ENCODE results near the gene METTL13. TPM values are rescaled to one million over a fixed set of nuclear protein-coding genes. Genes with fewer than 3 reads are reported as not detected.

Gene METTL13
- total RNA-seq, 2 donors from 2014 or later, result 19.9 to 42.7 TPM

DNA sequence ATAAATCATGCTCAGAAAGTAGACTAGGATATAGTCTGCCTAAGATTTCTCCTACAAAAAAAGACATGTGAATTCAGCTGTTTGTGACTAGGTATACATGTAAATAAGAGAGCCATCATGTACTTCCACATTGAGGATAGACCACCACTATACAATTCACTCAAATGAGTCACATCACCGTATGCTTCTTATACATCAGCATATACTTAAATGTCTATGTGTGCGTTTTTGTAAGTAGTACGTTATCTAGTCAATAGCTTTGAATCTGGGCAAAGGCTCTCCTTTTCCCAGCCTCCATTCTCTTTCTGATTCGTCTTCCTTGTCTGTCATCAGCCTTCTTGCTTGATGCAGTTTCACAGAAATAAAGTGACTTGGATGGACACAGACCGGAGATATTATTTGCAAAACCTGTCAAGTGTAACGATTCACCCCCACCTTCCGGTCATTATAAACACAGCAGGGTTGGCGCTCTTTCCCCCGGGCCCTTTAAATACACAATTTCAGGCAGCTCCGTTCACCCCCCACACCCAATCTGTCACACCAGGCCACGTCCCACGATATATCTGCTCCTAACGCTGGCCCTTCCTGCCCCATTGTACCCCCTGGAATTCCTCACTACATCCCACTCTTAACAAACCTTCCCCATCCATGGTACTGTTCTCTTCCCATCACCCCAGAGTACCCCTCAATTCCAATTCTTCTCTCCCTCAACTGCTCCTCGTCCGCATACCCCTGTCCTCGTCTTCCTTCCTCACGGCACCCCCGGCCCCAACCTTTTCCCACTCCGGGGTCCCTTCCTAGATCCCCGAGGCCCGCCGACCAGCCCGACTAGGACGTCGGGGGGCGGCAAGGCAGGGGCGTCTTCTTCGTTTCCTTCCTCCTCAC, 40.2 kb upstream of the METTL13 start:
- Histone ChIP-seq H3K36me3 (no peaks in the 10 kb centered on the region), H3K27ac (peak overlapping the region; percentile 97), H3K9me3 (no peaks in the 10 kb centered on the region), H3K4me1 (peaks cover 10% of the 10 kb centered on the region), H3K9ac (ENCODE audit: low read depth in 2 of 2, low read length in 2 of 2) (peak overlapping the region; percentile 94 to 95), H3K27me3 (no peaks in the 10 kb centered on the region), H3K4me3 (peak overlapping the region; percentile 85)
- no peak for TF ChIP-seq CTCF (IDR thresholded peaks at IDR 0.05)
- intact Hi-C loops (cut with DNase I), result loop anchor here (5.0 kb wide), 1 partner anchor 41 kb away; the partner anchor contains the start of gene METTL13
- peak; percentile 57 for DNase-seq

GRCh38 chr1:171741872-171742576, 39.4 kb upstream of the METTL13 start, which contains the start of gene VAMP4:
Gene VAMP4 (minus strand): TSS chr1:171742065. CDS start chr1:171738414, 3,651 bp downstream.
- no peak for TF ChIP-seq CTCF (IDR thresholded peaks at IDR 0.05)

GRCh38 chr1:171742577-171742922, 38.9 kb upstream of the METTL13 start:
- peak overlapping the region; percentile 94 to 95 for H3K9ac ChIP-seq (ENCODE audit: low read depth in 2 of 2, low read length in 2 of 2)
- DNase-seq, result peak; percentile 71
- H3K27me3 ChIP-seq, result no peaks in the 10 kb centered on the region
- H3K9me3 ChIP-seq, result no peaks in the 10 kb centered on the region
- H3K4me3 ChIP-seq, result peak overlapping the region; percentile 85
- H3K36me3 ChIP-seq, result no peaks in the 10 kb centered on the region
- H3K27ac ChIP-seq, result peak overlapping the region; percentile 97
- no peak for TF ChIP-seq CTCF (IDR thresholded peaks at IDR 0.05)
- intact Hi-C loops (cut with DNase I), result loop anchor here (5.0 kb wide), 1 partner anchor 40 kb away; the partner anchor contains the start of gene METTL13
- peaks cover 10% of the 10 kb centered on the region for H3K4me1 ChIP-seq

More at GRCh38 chr1:171741872-171742576, 39.4 kb upstream of the METTL13 start, which contains the start of gene VAMP4:
- Histone ChIP-seq H3K4me1 (peaks cover 10% of the 10 kb centered on the region), H3K36me3 (no peaks in the 10 kb centered on the region), H3K27ac (peak within 1 kb of the TSS; percentile 97), H3K9me3 (no peaks in the 10 kb centered on the region), H3K27me3 (no peaks in the 10 kb centered on the region), H3K4me3 (peak within 1 kb of the TSS; percentile 85), H3K9ac (ENCODE audit: low read depth in 2 of 2, low read length in 2 of 2) (peak within 1 kb of the TSS; percentile 94 to 95)
- peak; percentile 90 for DNase-seq
- intact Hi-C loops (cut with DNase I), result loop anchor here (5.0 kb wide), 1 partner anchor 40 kb away; the partner anchor contains the start of gene METTL13

DNA sequence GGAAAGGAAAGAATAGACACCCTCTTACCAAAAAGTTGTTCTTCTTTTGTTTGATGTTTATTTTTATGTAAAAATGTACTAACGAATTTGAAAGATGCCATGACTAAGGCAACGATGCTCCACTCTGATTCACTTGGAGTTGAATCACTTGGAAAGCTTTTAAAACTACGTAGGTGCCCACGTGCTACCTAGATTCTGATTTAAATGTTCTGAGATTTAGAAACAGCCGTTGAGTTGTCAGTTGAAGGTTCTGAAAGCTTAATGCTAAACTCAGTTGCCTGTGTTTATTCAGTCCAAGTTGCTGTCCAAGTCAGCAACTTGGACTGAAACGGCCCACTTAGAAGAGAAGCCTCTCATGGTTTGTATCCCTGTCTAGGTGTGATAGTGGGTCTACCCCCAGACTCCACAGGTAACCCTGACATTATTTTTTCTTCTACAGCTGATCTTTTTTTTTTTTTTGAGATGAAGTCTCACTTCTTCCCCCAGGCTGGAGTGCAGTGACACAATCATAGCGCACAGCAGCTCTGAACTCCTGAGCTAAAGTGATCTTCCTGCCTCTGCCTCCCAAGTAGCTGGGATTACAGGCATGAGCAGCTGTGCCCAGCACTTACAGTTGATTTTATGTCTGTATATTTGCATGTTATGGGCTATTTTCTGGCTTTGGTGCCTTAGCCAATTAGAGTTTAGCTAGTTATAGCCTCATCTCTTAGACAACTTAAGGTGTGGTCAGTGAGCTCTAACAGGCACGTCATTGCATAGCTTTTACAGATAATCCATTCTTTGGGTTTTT, 38.2 kb upstream of the METTL13 start:
- Histone ChIP-seq H3K27me3 (no peaks in the 10 kb centered on the region), H3K4me3 (peak overlapping the region; percentile 85)
- no peak for TF ChIP-seq CTCF (IDR thresholded peaks at IDR 0.05)

More for the DNA sequence above, 38.2 kb upstream of the METTL13 start:
- H3K36me3 ChIP-seq, result no peaks in the 10 kb centered on the region
- peaks cover 10% of the 10 kb centered on the region for H3K4me1 ChIP-seq
- intact Hi-C loops (cut with DNase I), result loop anchor here (5.0 kb wide), 1 partner anchor 39 kb away; the partner anchor contains the start of gene METTL13
- peak; percentile 30 for DNase-seq
- H3K27ac ChIP-seq, result peak overlapping the region; percentile 97
- H3K9ac ChIP-seq (ENCODE audit: low read depth in 2 of 2, low read length in 2 of 2), result peak overlapping the region; percentile 3 to 95
- no peaks in the 10 kb centered on the region for H3K9me3 ChIP-seq

Measured in colonic mucosa (tissue), 4 donors.